Bronchial epithelial cell (primary cell): Measurements from ENCODE around the gene MDH1. TPM values are rescaled to one million over a fixed set of nuclear protein-coding genes. Genes with fewer than 3 reads are reported as not detected.

ENCODE experiments used
- DNase-seq: peaks from one replicate; pipeline ENCODE4 v3.0.0-alpha.2; 2010; ENCODE audit warnings: low read depth
- FAIRE-seq: peaks from 2 replicates; lab custom pipeline; 2011; peaks lifted over from hg19 to GRCh38; lab: Jason Lieb, UNC
- H3K27me3 ChIP-seq: 2 replicates; pipeline ENCODE4 v1.5.1; 2011; ENCODE audit warnings: low read length; ENCODE audit not compliant: control insufficient read depth, insufficient read depth
- H3K36me3 ChIP-seq: 2 replicates; pipeline ENCODE4 v1.5.1; 2011; ENCODE audit warnings: low read length; ENCODE audit not compliant: control insufficient read depth, insufficient read depth
- H3K4me3 ChIP-seq: 2 replicates; pipeline ENCODE4 v1.5.1; 2011; ENCODE audit warnings: mild to moderate bottlenecking, low read depth, low read length, control low read depth
- total RNA-seq: library from RNA; depleted of rRNA; stranded (reverse); fragments of >200 nt; gene quantifications from 2 replicates; pipeline ENCODE4 v1.2.1, GENCODE V29; 2014
- TF ChIP-seq, protein P1 (sequence below): IDR thresholded peaks from 2 replicates; pipeline ENCODE4 v1.5.1; 2011; ENCODE audit warnings: mild to moderate bottlenecking, moderate library complexity, low read length, control low read depth, inconsistent platforms; ENCODE audit not compliant: insufficient read depth, severe bottlenecking

Gene MDH1
- total RNA-seq, 1 donor from 2014 or later = 118 TPM

DNA sequence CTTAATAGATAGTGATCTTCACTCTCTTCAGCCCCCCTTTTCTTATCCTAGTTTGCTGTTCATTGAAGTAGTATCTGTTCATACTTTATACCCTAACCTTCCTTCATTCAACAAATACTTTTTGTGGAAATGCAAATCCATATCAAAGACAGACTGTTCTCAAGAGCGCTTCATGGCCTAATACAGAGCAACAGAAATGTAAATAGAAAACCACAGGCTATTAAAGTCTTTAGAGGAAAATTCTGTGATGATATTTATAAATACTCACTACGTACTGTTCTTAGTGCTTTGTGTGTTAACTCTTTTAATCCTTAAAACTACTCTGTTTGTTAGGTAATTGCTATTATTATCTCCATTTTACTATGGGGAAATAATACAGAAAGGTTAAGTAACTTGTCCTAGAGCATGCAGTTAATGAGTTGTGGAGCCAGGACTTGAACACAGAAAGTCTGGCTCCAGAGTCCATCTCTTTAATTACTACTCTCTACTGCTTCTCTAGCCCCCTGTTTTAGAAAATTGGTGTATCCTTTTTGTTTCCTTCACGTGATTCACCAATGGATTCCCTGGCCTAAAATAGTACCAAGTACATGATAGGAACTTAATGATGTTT, 2.9 kb downstream of the MDH1 start:
- FAIRE-seq = no peak
- TF ChIP-seq, protein P1, sequence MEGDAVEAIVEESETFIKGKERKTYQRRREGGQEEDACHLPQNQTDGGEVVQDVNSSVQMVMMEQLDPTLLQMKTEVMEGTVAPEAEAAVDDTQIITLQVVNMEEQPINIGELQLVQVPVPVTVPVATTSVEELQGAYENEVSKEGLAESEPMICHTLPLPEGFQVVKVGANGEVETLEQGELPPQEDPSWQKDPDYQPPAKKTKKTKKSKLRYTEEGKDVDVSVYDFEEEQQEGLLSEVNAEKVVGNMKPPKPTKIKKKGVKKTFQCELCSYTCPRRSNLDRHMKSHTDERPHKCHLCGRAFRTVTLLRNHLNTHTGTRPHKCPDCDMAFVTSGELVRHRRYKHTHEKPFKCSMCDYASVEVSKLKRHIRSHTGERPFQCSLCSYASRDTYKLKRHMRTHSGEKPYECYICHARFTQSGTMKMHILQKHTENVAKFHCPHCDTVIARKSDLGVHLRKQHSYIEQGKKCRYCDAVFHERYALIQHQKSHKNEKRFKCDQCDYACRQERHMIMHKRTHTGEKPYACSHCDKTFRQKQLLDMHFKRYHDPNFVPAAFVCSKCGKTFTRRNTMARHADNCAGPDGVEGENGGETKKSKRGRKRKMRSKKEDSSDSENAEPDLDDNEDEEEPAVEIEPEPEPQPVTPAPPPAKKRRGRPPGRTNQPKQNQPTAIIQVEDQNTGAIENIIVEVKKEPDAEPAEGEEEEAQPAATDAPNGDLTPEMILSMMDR = no peak

DNA sequence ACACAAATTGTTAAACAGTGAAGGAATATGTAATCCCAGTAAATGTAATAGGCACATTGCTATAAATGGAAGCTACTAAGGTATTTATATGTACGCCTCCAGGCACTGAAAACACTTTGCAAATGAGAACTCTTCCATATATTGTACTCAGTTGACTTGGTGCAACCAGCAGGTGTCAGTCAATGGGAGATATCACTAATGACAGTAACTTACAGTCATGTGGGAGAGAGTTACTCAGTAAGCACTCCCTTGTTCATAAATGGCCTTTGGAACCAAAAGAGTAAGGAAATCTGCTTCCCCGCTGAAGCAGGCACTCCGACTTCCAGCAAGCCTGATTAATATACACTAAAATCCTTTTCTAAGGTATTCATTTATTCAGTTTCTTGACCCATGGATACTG, 5.9 kb downstream of the MDH1 start:
- DNase-seq (peak; percentile 19), FAIRE-seq (no peak)
- Histone ChIP-seq H3K36me3 (peaks cover 5% of the 10 kb centered on the region), H3K4me3 (no peak overlapping the region), H3K27me3 (no peaks in the 10 kb centered on the region)
- TF ChIP-seq, protein P1 = no peak

More for the DNA sequence above, 2.9 kb downstream of the MDH1 start:
- no peak overlapping the region for H3K4me3 ChIP-seq
- peaks cover 5% of the 10 kb centered on the region for H3K36me3 ChIP-seq
- DNase-seq = no peak
- H3K27me3 ChIP-seq = no peaks in the 10 kb centered on the region

DNA sequence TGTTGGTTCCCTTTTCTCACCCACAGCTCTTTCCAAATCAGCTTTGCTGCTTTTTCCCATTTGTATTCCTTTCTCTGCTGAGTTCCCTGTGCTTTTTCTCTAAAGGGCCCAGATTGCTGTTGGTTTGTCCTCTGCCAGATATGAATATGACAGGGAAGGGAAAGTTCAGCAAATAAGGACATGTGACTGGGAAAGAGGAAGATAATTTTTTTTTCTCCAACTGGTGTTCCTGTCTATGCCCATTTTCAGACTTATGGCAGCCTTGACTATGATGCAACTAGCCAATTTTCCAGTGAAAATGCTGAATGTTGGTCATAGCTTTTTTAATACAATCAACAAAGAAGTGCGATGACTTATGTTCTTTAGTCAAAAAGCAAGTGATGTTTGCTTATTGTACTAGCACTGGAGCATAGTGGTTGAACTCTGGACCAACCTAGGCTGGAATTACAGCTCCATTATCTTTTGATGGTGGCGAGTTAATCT, 7.7 kb downstream of the MDH1 start:
- Histone ChIP-seq H3K36me3 (peaks cover 5% of the 10 kb centered on the region), H3K4me3 (no peak overlapping the region), H3K27me3 (no peaks in the 10 kb centered on the region)
- TF ChIP-seq, protein P1 = no peak
- DNase-seq (no peak), FAIRE-seq (no peak)

DNA sequence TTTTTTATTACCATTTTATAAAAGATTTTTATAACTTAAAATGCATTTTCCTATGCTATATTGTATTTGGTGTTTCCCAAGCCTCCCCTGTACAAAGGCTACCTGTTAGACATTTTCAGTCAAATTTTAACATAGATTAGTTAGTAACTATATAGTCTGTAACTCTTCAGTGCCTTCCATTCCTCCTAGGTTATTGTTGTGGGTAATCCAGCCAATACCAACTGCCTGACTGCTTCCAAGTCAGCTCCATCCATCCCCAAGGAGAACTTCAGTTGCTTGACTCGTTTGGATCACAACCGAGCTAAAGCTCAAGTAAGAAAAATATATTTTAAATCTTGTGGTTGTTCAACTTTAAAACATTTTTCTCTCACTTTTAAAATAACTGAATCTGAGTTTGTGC, 10.2 kb downstream of the MDH1 start:
- no peaks in the 10 kb centered on the region for H3K27me3 ChIP-seq
- no peak overlapping the region for H3K4me3 ChIP-seq
- H3K36me3 ChIP-seq = peaks cover 5% of the 10 kb centered on the region
- DNase-seq (no peak), FAIRE-seq (no peak)
- TF ChIP-seq, protein P1 = no peak

DNA sequence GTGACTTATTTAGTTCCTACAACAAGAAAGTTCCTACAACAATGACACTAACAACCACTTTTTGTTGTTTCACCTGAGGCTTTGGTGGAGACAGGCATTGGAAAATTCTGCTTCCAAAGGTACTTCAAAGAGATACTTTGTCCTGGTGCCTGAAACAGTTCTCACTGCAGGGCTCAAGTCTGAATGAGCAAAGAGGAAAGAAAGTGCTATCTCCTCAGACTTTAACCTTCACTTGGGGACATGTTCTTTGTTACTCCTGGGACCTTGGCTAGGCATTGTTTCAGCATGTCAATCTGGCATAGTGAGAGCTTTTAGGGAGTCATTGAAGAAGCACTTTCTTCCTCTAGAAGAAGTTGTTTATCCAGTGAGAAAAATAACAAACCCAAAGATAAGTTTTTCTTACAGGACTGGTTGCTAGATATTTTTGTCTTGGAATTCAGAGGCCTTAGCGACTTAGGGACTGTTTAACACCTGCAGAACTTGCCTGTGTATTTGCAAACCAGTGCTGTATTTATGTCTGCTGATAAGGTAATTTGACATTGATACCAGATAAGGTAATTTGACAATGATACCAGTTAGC, 12.2 kb downstream of the MDH1 start:
- H3K27me3 ChIP-seq = no peaks in the 10 kb centered on the region
- FAIRE-seq (no peak), DNase-seq (no peak)
- H3K4me3 ChIP-seq = no peak overlapping the region
- TF ChIP-seq, protein P1 = no peak
- H3K36me3 ChIP-seq = peaks cover 2% of the 10 kb centered on the region
